ENCODE results near the gene IST1. TPM values are rescaled to one million over a fixed set of nuclear protein-coding genes. Genes with fewer than 3 reads are reported as not detected.

The IST1 gene
- total RNA-seq, 2 experiments from 2014 or later = 180 to 191 TPM

GRCh38 chr16:71927787-71928186 is 32.5 kb downstream of the IST1 start:
- DNase-seq = no peak
- Mint-ChIP-seq H3K36me3 (ENCODE audit: low read depth) (peaks cover 42% of the 10 kb centered on the region), H3K27me3 (no peaks in the 10 kb centered on the region), H3K9me3 (no peaks in the 10 kb centered on the region), H3K4me3 (no peak overlapping the region), H3K4me1 (peaks cover 14% of the 10 kb centered on the region), H3K27ac (no peak overlapping the region)
- CTCF ChIA-PET = no interaction called here
- POLR2A ChIA-PET = no interaction called here

DNA sequence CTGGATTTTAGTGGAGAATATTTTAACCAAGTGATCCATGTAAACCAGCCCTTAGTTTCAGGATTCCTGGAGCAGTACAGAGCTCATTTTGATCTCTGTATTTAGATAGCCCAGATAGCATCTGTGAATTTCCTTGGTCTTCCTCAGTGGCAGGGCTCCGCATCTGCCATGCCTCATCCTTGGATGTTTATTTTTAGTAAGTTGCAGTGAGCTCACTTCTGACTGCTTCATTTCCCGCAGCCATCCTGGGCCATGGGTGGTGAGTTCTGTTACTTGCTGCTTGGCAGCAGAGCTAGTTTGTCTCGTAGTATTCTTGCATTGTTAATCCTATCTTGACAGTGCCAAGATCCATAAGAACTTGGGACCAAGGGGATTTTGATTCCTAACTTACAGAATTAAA is 33.7 kb downstream of the IST1 start:
- POLR2A ChIA-PET = no interaction called here
- Mint-ChIP-seq H3K4me3 (no peak overlapping the region), H3K27ac (no peak overlapping the region), H3K36me3 (ENCODE audit: low read depth) (peaks cover 33% of the 10 kb centered on the region), H3K9me3 (no peaks in the 10 kb centered on the region), H3K4me1 (peaks cover 6% of the 10 kb centered on the region), H3K27me3 (no peaks in the 10 kb centered on the region)
- DNase-seq = no peak
- CTCF ChIA-PET = interaction anchor here (0.5 to 1.3 kb wide), 4 partner anchors 9 to 212 kb away, joined by 3 to 4 read pairs (median 3); no protein-coding TSS in a partner anchor

DNA sequence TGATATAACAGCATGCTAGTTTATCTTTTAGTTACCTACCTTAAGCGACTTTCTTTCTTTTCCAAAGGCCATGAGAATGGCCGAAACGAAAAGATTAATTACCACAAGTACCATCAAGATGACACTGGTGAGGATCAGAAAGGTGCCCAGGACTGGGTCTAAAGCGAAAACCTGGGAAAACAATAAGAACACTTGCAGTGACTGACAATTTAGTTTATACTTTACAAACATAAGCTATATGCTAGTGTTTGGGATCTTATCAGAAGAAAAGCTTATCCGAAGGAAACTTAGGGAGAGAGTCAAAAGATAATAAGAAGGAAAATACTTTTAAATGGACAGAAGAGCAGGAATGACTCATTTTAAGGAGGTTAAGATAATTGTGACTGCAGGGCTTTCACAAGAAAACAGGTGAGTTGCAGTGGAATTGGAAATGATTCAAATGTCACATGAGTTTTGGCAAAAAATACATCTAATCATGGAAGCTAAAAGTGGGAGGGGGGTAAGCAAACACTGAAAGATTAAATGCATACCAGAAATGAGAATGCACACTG is 34.8 kb downstream of the IST1 start:
- ChIA-PET CTCF (interaction anchor here (1.1 kb wide), 1 partner anchor 9 kb away, joined by 3 read pairs; no protein-coding TSS in a partner anchor), POLR2A (no interaction called here)
- Mint-ChIP-seq H3K4me1 (peaks cover 5% of the 10 kb centered on the region), H3K27me3 (no peaks in the 10 kb centered on the region), H3K4me3 (no peak overlapping the region), H3K9me3 (no peaks in the 10 kb centered on the region), H3K27ac (no peak overlapping the region), H3K36me3 (ENCODE audit: low read depth) (peaks cover 25% of the 10 kb centered on the region)
- DNase-seq = no peak

GRCh38 chr16:71931001-71931400 is 35.7 kb downstream of the IST1 start:
- no peak overlapping the region for H3K4me3 Mint-ChIP-seq
- H3K4me1 Mint-ChIP-seq = peaks cover 5% of the 10 kb centered on the region
- no peaks in the 10 kb centered on the region for H3K9me3 Mint-ChIP-seq
- no peaks in the 10 kb centered on the region for H3K27me3 Mint-ChIP-seq
- peaks cover 22% of the 10 kb centered on the region for H3K36me3 Mint-ChIP-seq (ENCODE audit: low read depth)
- H3K27ac Mint-ChIP-seq = no peak overlapping the region
- CTCF ChIA-PET = interaction anchor here (0.6 to 1.1 kb wide), 3 partner anchors 30 to 88 kb away, joined by 3 to 5 read pairs (median 3); no protein-coding TSS in a partner anchor
- DNase-seq = no peak
- POLR2A ChIA-PET = no interaction called here

DNA sequence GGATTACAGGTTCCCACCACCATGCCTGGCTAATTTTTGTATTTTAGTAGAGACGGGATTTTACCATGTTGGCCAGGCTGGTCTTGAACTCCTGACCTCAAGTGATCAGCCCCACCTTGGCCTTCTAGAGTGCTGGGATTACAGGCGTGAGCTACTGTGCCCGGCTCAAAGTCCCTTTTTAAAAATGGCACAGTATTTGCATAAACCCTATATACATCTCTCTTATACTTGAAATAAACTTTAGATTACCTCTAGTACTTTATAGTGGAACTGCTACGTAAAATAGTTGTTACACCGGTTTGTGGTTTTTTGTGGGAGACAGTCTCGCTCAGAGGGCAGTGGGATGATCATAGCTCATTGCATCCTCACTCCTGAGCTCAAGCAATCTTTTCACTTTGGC is 36.3 kb downstream of the IST1 start:
- H3K36me3 Mint-ChIP-seq (ENCODE audit: low read depth) = peaks cover 19% of the 10 kb centered on the region
- POLR2A ChIA-PET = interaction anchor here (0.6 kb wide), 1 partner anchor 29 kb away, joined by 3 read pairs; no protein-coding TSS in a partner anchor
- CTCF ChIA-PET = interaction anchor here (1.1 kb wide), 1 partner anchor 29 kb away, joined by 5 read pairs; no protein-coding TSS in a partner anchor
- H3K27ac Mint-ChIP-seq = no peak overlapping the region
- no peaks in the 10 kb centered on the region for H3K27me3 Mint-ChIP-seq
- H3K4me1 Mint-ChIP-seq = peaks cover 4% of the 10 kb centered on the region
- H3K4me3 Mint-ChIP-seq = no peak overlapping the region
- DNase-seq = no peak
- no peaks in the 10 kb centered on the region for H3K9me3 Mint-ChIP-seq

GRCh38 chr16:71933017-71933416 is 37.7 kb downstream of the IST1 start:
- DNase-seq = no peak
- no peaks in the 10 kb centered on the region for H3K27me3 Mint-ChIP-seq
- ChIA-PET CTCF (no interaction called here), POLR2A (no interaction called here)
- no peaks in the 10 kb centered on the region for H3K9me3 Mint-ChIP-seq
- no peak overlapping the region for H3K4me3 Mint-ChIP-seq
- no peak overlapping the region for H3K27ac Mint-ChIP-seq
- no peaks in the 10 kb centered on the region for H3K4me1 Mint-ChIP-seq
- peaks cover 9% of the 10 kb centered on the region for H3K36me3 Mint-ChIP-seq (ENCODE audit: low read depth)

- Mint-ChIP-seq H3K36me3 (ENCODE audit: low read depth) (peaks cover 6% of the 10 kb centered on the region), H3K27ac (no peak overlapping the region), H3K4me3 (no peak overlapping the region), H3K4me1 (no peaks in the 10 kb centered on the region), H3K9me3 (no peaks in the 10 kb centered on the region), H3K27me3 (no peaks in the 10 kb centered on the region)
- ChIA-PET POLR2A (no interaction called here), CTCF (interaction anchor here (0.8 to 1.1 kb wide), 2 partner anchors 19 to 52 kb away, joined by 3 read pairs; no protein-coding TSS in a partner anchor)
- no peak for DNase-seq
These were observed 38.8 kb downstream of the IST1 start for GRCh38 chr16:71933913-71934695.

DNA sequence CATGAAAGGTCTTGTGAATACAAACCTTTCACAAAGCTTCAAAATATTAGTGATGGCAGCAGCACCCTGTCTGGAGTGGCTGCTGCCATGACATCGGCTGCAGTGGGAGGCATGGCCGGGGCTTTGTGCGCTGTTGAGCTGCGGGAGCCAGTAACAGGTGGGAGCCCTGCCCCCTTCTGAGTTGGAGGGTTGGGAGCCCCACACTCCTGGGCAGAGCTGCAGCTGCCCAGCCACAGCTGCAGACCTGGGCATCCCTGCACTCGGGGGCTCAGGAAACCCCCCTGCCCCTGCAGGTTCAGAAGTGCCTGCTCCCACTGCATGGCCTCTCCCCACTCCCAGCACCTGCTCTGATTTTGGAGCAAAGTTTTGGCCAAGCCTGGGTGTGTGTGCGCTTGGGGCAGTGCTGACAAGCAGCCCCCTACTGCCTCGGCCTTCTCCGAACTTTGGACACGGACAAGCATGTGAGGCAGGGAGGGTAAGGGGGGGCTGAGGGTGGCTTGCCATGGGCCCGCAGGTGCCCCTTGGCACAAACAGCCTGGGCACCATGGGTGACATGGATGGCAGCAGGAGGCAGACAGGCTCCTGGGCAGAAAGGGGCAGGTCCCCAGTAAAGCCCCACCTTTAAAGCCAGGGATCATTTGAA is 42.7 kb downstream of the IST1 start:
- no peaks in the 10 kb centered on the region for H3K4me1 Mint-ChIP-seq
- H3K27me3 Mint-ChIP-seq = no peaks in the 10 kb centered on the region
- no peaks in the 10 kb centered on the region for H3K9me3 Mint-ChIP-seq
- H3K4me3 Mint-ChIP-seq = no peak overlapping the region
- no peak overlapping the region for H3K27ac Mint-ChIP-seq
- ChIA-PET CTCF (interaction anchor here (1.3 to 1.7 kb wide), 2 partner anchors 17 kb away, joined by 3 read pairs; no protein-coding TSS in a partner anchor), POLR2A (no interaction called here)
- DNase-seq = no peak
- no peaks in the 10 kb centered on the region for H3K36me3 Mint-ChIP-seq (ENCODE audit: low read depth)

DNA sequence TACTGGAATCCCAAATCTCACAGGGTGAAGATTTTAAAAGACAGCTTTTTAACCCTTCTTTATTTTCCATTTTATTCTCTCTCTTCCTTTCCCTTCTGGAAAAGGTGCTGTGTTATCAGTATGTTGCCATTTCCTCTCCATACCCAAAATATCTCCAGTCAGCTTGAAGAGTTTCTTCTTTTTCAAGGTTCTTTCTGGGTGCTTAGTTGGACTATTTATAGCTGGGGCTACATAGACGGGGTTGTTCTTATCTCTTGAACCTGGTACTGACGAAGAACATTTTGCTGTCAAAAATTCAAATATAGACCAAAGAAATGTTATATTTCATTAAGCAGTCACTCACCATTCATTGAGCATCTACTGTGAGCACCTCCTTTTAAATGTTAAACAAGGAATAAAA is 48.6 kb downstream of the IST1 start:
- no peaks in the 10 kb centered on the region for H3K36me3 Mint-ChIP-seq (ENCODE audit: low read depth)
- no peak for DNase-seq
- peaks cover 4% of the 10 kb centered on the region for H3K27me3 Mint-ChIP-seq
- H3K27ac Mint-ChIP-seq = no peak overlapping the region
- ChIA-PET POLR2A (no interaction called here), CTCF (no interaction called here)
- no peak overlapping the region for H3K4me3 Mint-ChIP-seq
- H3K4me1 Mint-ChIP-seq = no peaks in the 10 kb centered on the region
- H3K9me3 Mint-ChIP-seq = no peaks in the 10 kb centered on the region

DNA sequence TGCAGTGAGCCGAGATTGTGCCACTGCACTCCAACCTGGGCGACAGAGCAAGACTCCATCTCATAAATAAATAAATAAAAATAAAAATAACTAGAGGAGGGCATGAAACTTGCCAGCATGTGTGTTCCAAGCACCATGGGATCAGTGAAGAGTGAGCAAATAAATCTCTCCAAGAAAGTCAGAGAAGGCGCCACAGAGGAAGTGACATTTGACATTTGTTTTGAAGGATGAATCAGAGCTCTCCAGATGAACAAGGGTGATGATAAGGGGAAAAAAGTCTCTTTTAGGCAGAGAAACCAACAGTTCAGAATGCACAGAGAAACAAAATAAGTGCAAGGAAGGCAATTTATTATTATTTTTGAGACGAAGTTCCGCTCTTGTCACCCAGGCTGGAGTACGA is 50.3 kb downstream of the IST1 start:
- H3K9me3 Mint-ChIP-seq = no peaks in the 10 kb centered on the region
- peaks cover 4% of the 10 kb centered on the region for H3K27me3 Mint-ChIP-seq
- DNase-seq = no peak
- ChIA-PET POLR2A (no interaction called here), CTCF (interaction anchor here (0.8 kb wide), 1 partner anchor 18 kb away, joined by 3 read pairs; no protein-coding TSS in a partner anchor)
- H3K4me1 Mint-ChIP-seq = no peaks in the 10 kb centered on the region
- no peak overlapping the region for H3K27ac Mint-ChIP-seq
- H3K4me3 Mint-ChIP-seq = no peak overlapping the region
- no peaks in the 10 kb centered on the region for H3K36me3 Mint-ChIP-seq (ENCODE audit: low read depth)

DNA sequence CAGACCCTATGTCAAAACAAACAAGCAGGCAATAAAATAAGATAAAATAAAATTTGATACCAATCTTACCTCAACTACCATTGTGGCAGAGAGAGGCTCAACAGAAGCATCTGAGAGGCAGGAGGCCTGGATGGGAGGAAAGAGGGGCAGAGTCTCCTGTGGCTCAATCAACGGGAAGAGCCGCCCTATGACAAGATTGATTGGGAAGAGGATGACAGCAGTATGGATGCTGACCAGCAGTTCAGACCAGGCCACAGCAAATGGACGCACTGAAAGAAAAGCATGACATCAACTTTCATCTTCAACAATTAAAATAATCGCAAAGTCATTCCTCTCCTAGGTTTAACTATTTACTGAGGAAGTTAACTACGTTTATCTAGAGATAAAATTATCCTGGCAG is 57.5 kb downstream of the IST1 start:
- H3K9me3 Mint-ChIP-seq = peaks cover 7% of the 10 kb centered on the region
- H3K4me1 Mint-ChIP-seq = peaks cover 30% of the 10 kb centered on the region
- H3K36me3 Mint-ChIP-seq (ENCODE audit: low read depth) = peaks cover 3% of the 10 kb centered on the region
- POLR2A ChIA-PET = no interaction called here
- H3K27ac Mint-ChIP-seq = no peak overlapping the region
- CTCF ChIA-PET = no interaction called here
- H3K4me3 Mint-ChIP-seq = no peak overlapping the region
- no peak for DNase-seq
- H3K27me3 Mint-ChIP-seq = no peaks in the 10 kb centered on the region

- DNase-seq = no peak
- H3K4me1 Mint-ChIP-seq = peaks cover 30% of the 10 kb centered on the region
- H3K27ac Mint-ChIP-seq = no peak overlapping the region
- H3K36me3 Mint-ChIP-seq (ENCODE audit: low read depth) = peaks cover 3% of the 10 kb centered on the region
- peaks cover 7% of the 10 kb centered on the region for H3K9me3 Mint-ChIP-seq
- POLR2A ChIA-PET = no interaction called here
- H3K4me3 Mint-ChIP-seq = no peak overlapping the region
- CTCF ChIA-PET = interaction anchor here (0.6 to 1.1 kb wide), 4 partner anchors 12 to 97 kb away, joined by 3 read pairs; no protein-coding TSS in a partner anchor
- H3K27me3 Mint-ChIP-seq = no peaks in the 10 kb centered on the region
These were observed 58.8 kb downstream of the IST1 start for GRCh38 chr16:71954180-71954579.

- peaks cover 3% of the 10 kb centered on the region for H3K36me3 Mint-ChIP-seq (ENCODE audit: low read depth)
These were observed 59.4 kb downstream of the IST1 start for GRCh38 chr16:71954699-71955195.

More at GRCh38 chr16:71954699-71955195, 59.4 kb downstream of the IST1 start:
- Mint-ChIP-seq H3K4me3 (no peak overlapping the region), H3K4me1 (peaks cover 34% of the 10 kb centered on the region), H3K27ac (peak overlapping the region; percentile 73), H3K9me3 (peaks cover 7% of the 10 kb centered on the region), H3K27me3 (peaks cover 3% of the 10 kb centered on the region)
- DNase-seq = no peak
- ChIA-PET POLR2A (no interaction called here), CTCF (interaction anchor here (0.6 to 1.7 kb wide), 7 partner anchors 11 to 197 kb away, joined by 3 read pairs; no protein-coding TSS in a partner anchor)
